ENCODE results near the gene RFTN1. TPM values are rescaled to one million over a fixed set of nuclear protein-coding genes. Genes with fewer than 3 reads are reported as not detected.

The RFTN1 gene
- total and polyA plus RNA-seq, 9 donors: 25.2 to 63.1 (median 46.4) TPM

- DNase-seq: no peak
- H3K4me3 ChIP-seq: no peak overlapping the region
- H3K36me3 ChIP-seq: no peaks in the 10 kb centered on the region
- TF ChIP-seq EP300 (IDR thresholded peaks at IDR 0.05) (no peak), CTCF (IDR thresholded peaks at IDR 0.05) (no peak), POLR2A (IDR thresholded peaks at IDR 0.05) (no peak)
- intact Hi-C loops (cut with DNase I): no loop called here
- no peak overlapping the region for H3K27ac ChIP-seq
- H3K4me1 ChIP-seq (ENCODE audit: insufficient read depth): peaks cover 5% of the 10 kb centered on the region
- H3K9me3 ChIP-seq: no peaks in the 10 kb centered on the region
- WGBS, 3 donors: 75 to 79% (median 78%) methylated on average over 4 of the region's 4 CpGs
- H3K27me3 ChIP-seq: no peaks in the 10 kb centered on the region
These were observed 154.2 kb downstream of the RFTN1 start for GRCh38 chr3:16359331-16359730.

GRCh38 chr3:16358336-16358735, 155.2 kb downstream of the RFTN1 start:
- Histone ChIP-seq H3K4me3 (no peak overlapping the region), H3K9me3 (no peaks in the 10 kb centered on the region), H3K36me3 (no peaks in the 10 kb centered on the region), H3K4me1 (ENCODE audit: insufficient read depth) (peaks cover 5% of the 10 kb centered on the region), H3K27me3 (no peaks in the 10 kb centered on the region), H3K27ac (no peak overlapping the region)
- intact Hi-C loops (cut with DNase I): no loop called here
- TF ChIP-seq POLR2A (IDR thresholded peaks at IDR 0.05): no peak
- TF ChIP-seq CTCF (IDR thresholded peaks at IDR 0.05): no peak
- TF ChIP-seq EP300 (IDR thresholded peaks at IDR 0.05): no peak
- 42 to 59% (median 57%) methylated on average over 3 of the region's 3 CpGs for whole genome bisulfite sequencing, 3 donors
- DNase-seq: no peak

DNA sequence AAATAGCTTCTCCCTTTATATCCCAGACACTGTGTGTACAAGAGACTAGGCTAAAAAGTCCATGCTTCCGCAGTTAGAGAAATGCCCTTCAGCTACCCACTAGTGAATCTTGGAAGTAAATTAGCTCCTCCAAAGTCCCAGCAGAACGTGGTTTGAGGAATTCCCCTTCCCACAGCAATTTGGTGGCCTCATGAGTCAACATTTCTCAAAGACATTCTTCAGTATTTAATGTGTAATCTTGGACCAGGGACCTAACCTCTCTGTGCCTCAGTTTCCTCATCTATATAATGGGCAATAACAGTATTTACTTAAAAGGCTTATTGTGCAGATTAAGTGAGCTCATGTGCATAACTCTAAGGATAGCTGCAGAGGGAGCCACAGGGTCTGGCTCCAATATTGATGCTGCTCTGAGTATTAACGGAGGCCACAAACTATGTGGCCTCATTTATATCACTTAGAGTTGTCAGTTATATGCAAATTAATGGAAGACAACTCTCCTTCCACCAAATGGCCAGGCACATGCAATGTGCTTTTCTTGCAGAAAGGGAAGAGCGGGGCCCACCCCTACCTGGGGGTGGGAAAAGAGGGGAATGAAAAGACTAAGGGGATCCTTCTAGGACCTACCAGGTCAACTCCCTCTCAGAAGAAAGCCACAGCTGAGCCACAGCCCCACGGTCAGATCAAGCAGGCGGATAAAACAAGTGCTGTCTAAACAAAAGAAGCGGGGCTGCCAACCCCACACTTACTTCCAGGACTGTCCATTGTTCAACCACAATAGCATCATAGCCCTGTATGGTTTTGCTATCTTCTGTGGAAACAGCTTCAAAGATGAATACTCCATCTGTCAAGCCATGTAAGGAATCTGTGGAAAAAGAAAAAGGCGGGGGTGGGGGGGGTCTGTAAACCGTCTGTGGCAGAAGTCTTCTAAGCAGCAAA, 156.0 kb downstream of the RFTN1 start:
- Histone ChIP-seq H3K36me3 (no peaks in the 10 kb centered on the region), H3K27ac (no peak overlapping the region), H3K4me1 (ENCODE audit: insufficient read depth) (peaks cover 3% of the 10 kb centered on the region), H3K9me3 (no peaks in the 10 kb centered on the region), H3K4me3 (no peak overlapping the region), H3K27me3 (no peaks in the 10 kb centered on the region)
- 79 to 86% (median 83%) methylated on average over 9 of the region's 9 CpGs for WGBS, 3 donors
- no peak for TF ChIP-seq POLR2A (IDR thresholded peaks at IDR 0.05)
- TF ChIP-seq EP300 (IDR thresholded peaks at IDR 0.05): no peak
- TF ChIP-seq CTCF (IDR thresholded peaks at IDR 0.05): no peak
- DNase-seq: no peak
- intact Hi-C loops (cut with DNase I): no loop called here

DNA sequence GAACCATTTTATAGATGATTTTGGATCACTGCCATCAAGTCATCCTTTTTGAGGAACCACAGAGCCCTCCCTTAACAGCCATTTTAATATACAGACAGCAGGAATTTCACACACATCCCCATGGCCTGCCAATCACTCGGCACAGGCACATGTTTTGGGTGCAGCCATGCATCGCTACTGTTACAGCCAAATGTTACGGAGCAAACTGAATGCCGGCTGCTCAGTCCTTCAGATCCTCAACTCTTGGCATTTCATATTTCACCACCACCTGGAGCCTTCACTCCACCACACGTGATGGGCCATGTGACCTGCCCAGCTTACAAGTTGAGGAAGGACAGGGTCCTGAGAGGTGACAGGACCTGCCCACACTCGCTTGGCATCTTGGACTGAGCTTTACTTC, 157.7 kb downstream of the RFTN1 start:
- no peak for DNase-seq
- H3K9me3 ChIP-seq: no peaks in the 10 kb centered on the region
- no peaks in the 10 kb centered on the region for H3K27me3 ChIP-seq
- H3K27ac ChIP-seq: no peak overlapping the region
- no peaks in the 10 kb centered on the region for H3K36me3 ChIP-seq
- WGBS, 3 donors: 96 to 98% (median 98%) methylated on average over 6 of the region's 6 CpGs
- no peak for TF ChIP-seq POLR2A (IDR thresholded peaks at IDR 0.05)
- H3K4me1 ChIP-seq (ENCODE audit: insufficient read depth): no peaks in the 10 kb centered on the region
- no peak overlapping the region for H3K4me3 ChIP-seq
- intact Hi-C loops (cut with DNase I): no loop called here

DNA sequence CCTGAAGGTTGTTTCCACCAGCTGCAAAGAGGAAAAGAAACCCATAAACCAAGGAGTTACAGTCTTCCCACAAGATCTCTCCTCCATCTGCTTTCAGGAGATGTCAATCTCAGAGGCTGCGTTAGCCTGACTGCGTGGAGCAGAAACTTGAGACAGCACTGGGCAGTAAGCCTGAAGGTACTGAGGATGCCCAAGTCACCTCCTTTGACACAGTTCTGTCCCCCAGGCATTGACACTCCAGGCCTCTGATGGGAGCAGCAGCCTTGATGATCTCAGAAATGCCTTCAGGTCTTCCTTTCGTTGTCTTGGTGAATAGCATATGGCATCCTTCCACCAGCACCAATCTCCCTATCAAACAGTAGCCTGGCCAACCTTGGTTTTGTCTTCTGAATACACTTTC, 159.2 kb downstream of the RFTN1 start:
- H3K4me3 ChIP-seq: no peak overlapping the region
- H3K27ac ChIP-seq: no peak overlapping the region
- no peaks in the 10 kb centered on the region for H3K36me3 ChIP-seq
- intact Hi-C loops (cut with DNase I): no loop called here
- TF ChIP-seq EP300 (IDR thresholded peaks at IDR 0.05): no peak
- no peak for TF ChIP-seq POLR2A (IDR thresholded peaks at IDR 0.05)
- no peak for TF ChIP-seq CTCF (IDR thresholded peaks at IDR 0.05)
- 94 to 99% (median 97%) methylated on average over 3 of the region's 3 CpGs for WGBS, 3 donors
- H3K4me1 ChIP-seq (ENCODE audit: insufficient read depth): no peaks in the 10 kb centered on the region
- DNase-seq: no peak
- no peaks in the 10 kb centered on the region for H3K9me3 ChIP-seq
- no peaks in the 10 kb centered on the region for H3K27me3 ChIP-seq

Measured in ovary (tissue), 9 donors.